Stomach (tissue), 9 donors: Measurements from ENCODE around the gene NEDD1. TPM values are rescaled to one million over a fixed set of nuclear protein-coding genes. Genes with fewer than 3 reads are reported as not detected.

Experiments used
- DNase-seq, 2 donors: peaks; one replicate each; pipeline versions ENCODE4 v3.0.0 to v3.0.0-alpha.2; 2013 to 2019
- H3K27ac ChIP-seq, 5 donors: fragments of 200-600 bp in 4 of 5; sonication (generic) in 4 of 5; one replicate each; pipeline ENCODE4 v1.5.1; 2013 to 2019; ENCODE audit warnings: mild to moderate bottlenecking in 1 of 5, moderate library complexity in 1 of 5
- H3K27me3 ChIP-seq, 3 donors: fragments of 200-600 bp; sonication (generic); one replicate each; pipeline ENCODE4 v1.5.1; 2017 to 2019; ENCODE audit warnings: mixed run types in 1 of 3
- H3K36me3 ChIP-seq, 4 donors: fragments of 200-600 bp; sonication (generic); 1 replicate in 3 of 4; 2 replicates in 1 of 4; pipeline ENCODE4 v1.5.1; 2016 to 2019
- H3K4me1 ChIP-seq, 4 donors: fragments of 200-600 bp; sonication (generic); one replicate each; pipeline ENCODE4 v1.5.1; 2016 to 2019
- H3K4me3 ChIP-seq, 4 donors: fragments of 200-600 bp; sonication (generic) in 3 of 4; one replicate each; pipeline ENCODE4 v1.5.1; 2016 to 2019; ENCODE audit warnings: mild to moderate bottlenecking in 1 of 4
- H3K9me3 ChIP-seq, 4 donors: fragments of 200-600 bp; sonication (generic); one replicate each; pipeline ENCODE4 v1.5.1; 2016 to 2019
- CTCF ChIP-seq, 7 experiments: fragments of 450-650 bp in 4 of 7; fragments of 200-600 bp in 3 of 7; sonication (generic) in 3 of 7; IDR thresholded peaks; one replicate each; pipeline ENCODE4 v1.5.1; 2016 to 2019; ENCODE audit warnings: antibody characterized with exemption in 7 of 7, control low read depth in 2 of 7, mild to moderate bottlenecking in 1 of 7
- EP300 ChIP-seq: sonication (generic); formaldehyde crosslinking; IDR thresholded peaks from one replicate; pipeline ENCODE4 v1.6.1; 2017; ENCODE audit warnings: antibody characterized with exemption
- POLR2A ChIP-seq, 4 donors: fragments of 450-650 bp; IDR thresholded peaks; one replicate each; pipeline ENCODE4 v1.6.1; 2016; ENCODE audit warnings: antibody characterized with exemption in 4 of 4, control low read depth in 2 of 4, mild to moderate bottlenecking in 1 of 4, moderate library complexity in 1 of 4
- POLR2AphosphoS5 ChIP-seq, 3 donors: sonication (generic); formaldehyde crosslinking; IDR thresholded peaks; one replicate each; pipeline ENCODE4 v1.6.1; 2016; ENCODE audit warnings: antibody characterized with exemption in 3 of 3
- WGBS, 5 donors: extraction: QIAGEN DNeasy Blood & Tissue Kit in 3 of 5; methylation state at CpG; one replicate each; pipeline versions ENCODE4 v1.1.5 to v1.1.7; 2013 to 2018; 5-methylcytosine and 5-hydroxymethylcytosine counted together
- intact Hi-C: fragments of 100-400 bp; cut with DNase I; formaldehyde crosslinking; loops from one replicate; pipeline ENCODE4 v1.15.1; 2023; ENCODE audit warnings: low total_unique reads
- polyA plus RNA-seq, 3 donors: library from polyadenylated mRNA; stranded (reverse); fragments of 200-250 nt; gene quantifications; one replicate each; pipeline ENCODE4 v1.2.3, GENCODE V29; 2013
- total RNA-seq, 5 donors: library from RNA; depleted of rRNA; stranded (reverse); fragments of >200 nt; gene quantifications; one replicate each; pipeline versions ENCODE4 v1.1.0 to v1.2.3, GENCODE V29; 2014 to 2016
- donor health status: healthy with polysubstance abuse.
- donor health status: Bipolar disorder and iron deficiency.
- donor health status: healthy.

Gene NEDD1
- total and polyA plus RNA-seq, 8 donors, result 2.9 to 81.7 (median 7.8) TPM

- H3K4me1 ChIP-seq, result no peaks in the 10 kb centered on the region
- no peak for TF ChIP-seq EP300
- TF ChIP-seq POLR2AphosphoS5 (IDR thresholded peaks at IDR 0.05), result no peak
- TF ChIP-seq POLR2A (IDR thresholded peaks at IDR 0.05), result no peak
- no peak for TF ChIP-seq CTCF (IDR thresholded peaks at IDR 0.05)
- H3K9me3 ChIP-seq, result no peaks in the 10 kb centered on the region
- no peaks in the 10 kb centered on the region for H3K36me3 ChIP-seq
- no peak overlapping the region for H3K4me3 ChIP-seq
- WGBS, 5 donors, result 57 to 66% (median 63%) methylated on average over 4 of the region's 4 CpGs
- DNase-seq, result no peak
- no peaks in the 10 kb centered on the region for H3K27me3 ChIP-seq
- intact Hi-C loops, result no loop called here
- no peak overlapping the region for H3K27ac ChIP-seq
Measured at GRCh38 chr12:96864335-96864734, 42.7 kb upstream of the NEDD1 start.

GRCh38 chr12:96866801-96867590, 40.1 kb upstream of the NEDD1 start:
- DNase-seq, result no peak
- WGBS, 5 donors, result 78 to 93% (median 91%) methylated on average over 4 of the region's 4 CpGs
- H3K27me3 ChIP-seq, result no peaks in the 10 kb centered on the region
- TF ChIP-seq EP300, result no peak
- no peak for TF ChIP-seq POLR2AphosphoS5 (IDR thresholded peaks at IDR 0.05)
- no peak for TF ChIP-seq POLR2A (IDR thresholded peaks at IDR 0.05)
- no peak for TF ChIP-seq CTCF (IDR thresholded peaks at IDR 0.05)
- no peak overlapping the region for H3K27ac ChIP-seq
- no peaks in the 10 kb centered on the region for H3K4me1 ChIP-seq
- H3K4me3 ChIP-seq, result no peak overlapping the region
- H3K9me3 ChIP-seq, result no peaks in the 10 kb centered on the region
- no peaks in the 10 kb centered on the region for H3K36me3 ChIP-seq
- intact Hi-C loops, result no loop called here

GRCh38 chr12:96870946-96871345, 36.1 kb upstream of the NEDD1 start:
- no peak overlapping the region for H3K27ac ChIP-seq
- WGBS, 5 donors, result 77 to 96% (median 89%) methylated on average over 1 of the region's 1 CpG
- no peaks in the 10 kb centered on the region for H3K36me3 ChIP-seq
- H3K9me3 ChIP-seq, result no peaks in the 10 kb centered on the region
- no peaks in the 10 kb centered on the region for H3K4me1 ChIP-seq
- H3K27me3 ChIP-seq, result no peaks in the 10 kb centered on the region
- TF ChIP-seq EP300, result no peak
- intact Hi-C loops, result no loop called here
- no peak for DNase-seq
- H3K4me3 ChIP-seq, result no peak overlapping the region

- Histone ChIP-seq H3K4me1 (no peaks in the 10 kb centered on the region), H3K27me3 (no peaks in the 10 kb centered on the region), H3K4me3 (no peak overlapping the region), H3K36me3 (no peaks in the 10 kb centered on the region), H3K27ac (no peak overlapping the region), H3K9me3 (no peaks in the 10 kb centered on the region)
- no peak for DNase-seq
- TF ChIP-seq POLR2AphosphoS5 (IDR thresholded peaks at IDR 0.05) (no peak), CTCF (IDR thresholded peaks at IDR 0.05) (no peak), EP300 (no peak), POLR2A (IDR thresholded peaks at IDR 0.05) (no peak)
- intact Hi-C loops, result no loop called here
Measured at GRCh38 chr12:96872961-96873360, 34.1 kb upstream of the NEDD1 start.

GRCh38 chr12:96874211-96874610, 32.8 kb upstream of the NEDD1 start:
- 87 to 96% (median 89%) methylated on average over 2 of the region's 2 CpGs for WGBS, 5 donors

More at GRCh38 chr12:96874211-96874610, 32.8 kb upstream of the NEDD1 start:
- intact Hi-C loops, result no loop called here
- Histone ChIP-seq H3K4me3 (no peak overlapping the region), H3K9me3 (no peaks in the 10 kb centered on the region), H3K4me1 (no peaks in the 10 kb centered on the region), H3K36me3 (no peaks in the 10 kb centered on the region), H3K27me3 (no peaks in the 10 kb centered on the region), H3K27ac (no peak overlapping the region)
- no peak for DNase-seq
- no peak for TF ChIP-seq EP300
